Tibial nerve (tissue), 4 donors: ENCODE results near the gene IL21R. TPM values are rescaled to one million over a fixed set of nuclear protein-coding genes. Genes with fewer than 3 reads are reported as not detected.

ENCODE experiments used
- DNase-seq, 2 donors: peaks; one replicate each; pipeline ENCODE4 v3.0.0-alpha.2; 2019; ENCODE audit warnings: low spot score in 2 of 2
- H3K27ac ChIP-seq, 4 donors: fragments of 200-600 bp; sonication (generic) in 3 of 4; one replicate each; pipeline ENCODE4 v1.5.1; 2017 to 2019; ENCODE audit warnings: mild to moderate bottlenecking in 1 of 4
- H3K27me3 ChIP-seq, 2 donors: fragments of 200-600 bp; sonication (generic) in 1 of 2; one replicate each; pipeline versions ENCODE4 v1.5.1 to v1.6.0; 2017 to 2019
- H3K36me3 ChIP-seq, 3 donors: fragments of 200-600 bp; sonication (generic); one replicate each; pipeline ENCODE4 v1.5.1; 2018 to 2019
- H3K4me1 ChIP-seq, 4 donors: fragments of 200-600 bp; sonication (generic) in 3 of 4; one replicate each; pipeline ENCODE4 v1.5.1; 2017 to 2019
- H3K4me3 ChIP-seq, 4 donors: fragments of 200-600 bp; sonication (generic) in 3 of 4; one replicate each; pipeline ENCODE4 v1.5.1; 2017 to 2019; ENCODE audit warnings: mild to moderate bottlenecking in 1 of 4, moderate library complexity in 1 of 4
- H3K9me3 ChIP-seq, 4 donors: fragments of 200-600 bp; sonication (generic) in 3 of 4; one replicate each; pipeline ENCODE4 v1.5.1; 2017 to 2019
- CTCF ChIP-seq, 5 experiments: fragments of 200-600 bp in 3 of 5; fragments of 450-650 bp in 2 of 5; sonication (generic) in 3 of 5; IDR thresholded peaks; one replicate each; pipeline ENCODE4 v1.5.1; 2016 to 2019; ENCODE audit warnings: antibody characterized with exemption in 5 of 5, mild to moderate bottlenecking in 3 of 5, moderate library complexity in 2 of 5
- EP300 ChIP-seq, 2 donors: sonication (generic); formaldehyde crosslinking; IDR thresholded peaks; one replicate each; pipeline ENCODE4 v1.6.1; 2017; ENCODE audit warnings: antibody characterized with exemption in 2 of 2, mild to moderate bottlenecking in 1 of 2
- POLR2A ChIP-seq, 2 donors: fragments of 450-650 bp; IDR thresholded peaks; one replicate each; pipeline ENCODE4 v1.6.1; 2017; ENCODE audit warnings: antibody characterized with exemption in 2 of 2, mild to moderate bottlenecking in 2 of 2, moderate library complexity in 2 of 2
- whole genome bisulfite sequencing, 2 donors: methylation state at CpG; one replicate each; pipeline ENCODE4 v1.1.5; 2018; 5-methylcytosine and 5-hydroxymethylcytosine counted together
- total RNA-seq, 4 donors: library from RNA; depleted of rRNA; stranded (reverse); fragments of >200 nt; gene quantifications; one replicate each; pipeline ENCODE4 v1.1.0, GENCODE V29; 2016

IL21R gene
- total RNA-seq, 4 donors from 2014 or later = 0.21 to 1.2 TPM; not detected in 2

GRCh38 chr16:27474041-27474440 is 72.1 kb downstream of the IL21R start:
- DNase-seq = no peak
- H3K9me3 ChIP-seq = no peaks in the 10 kb centered on the region
- H3K27ac ChIP-seq = no peak overlapping the region
- peaks cover 5 to 96% (median 32%) of the 10 kb centered on the region in 3 donors for H3K36me3 ChIP-seq
- peaks cover 0 to 7% (median 0%) of the 10 kb centered on the region in 4 donors for H3K4me1 ChIP-seq
- TF ChIP-seq POLR2A (IDR thresholded peaks at IDR 0.05) (no peak), EP300 (IDR thresholded peaks at IDR 0.05) (no peak), CTCF (IDR thresholded peaks at IDR 0.05) (no peak)
- no peaks in the 10 kb centered on the region for H3K27me3 ChIP-seq
- 96 to 97% methylated on average over 9 of the region's 9 CpGs for WGBS, 2 donors
- H3K4me3 ChIP-seq = no peak overlapping the region

GRCh38 chr16:27474921-27475320 is 72.9 kb downstream of the IL21R start:
- H3K36me3 ChIP-seq = peaks cover 5 to 94% (median 23%) of the 10 kb centered on the region in 3 donors
- no peak for DNase-seq
- H3K4me1 ChIP-seq = peaks cover 0 to 7% (median 0%) of the 10 kb centered on the region in 4 donors
- H3K27me3 ChIP-seq = no peaks in the 10 kb centered on the region
- no peak overlapping the region for H3K4me3 ChIP-seq
- H3K9me3 ChIP-seq = no peaks in the 10 kb centered on the region
- no peak overlapping the region for H3K27ac ChIP-seq
- WGBS, 2 donors = 89 to 92% methylated on average over 9 of the region's 9 CpGs
- TF ChIP-seq EP300 (IDR thresholded peaks at IDR 0.05) (no peak), POLR2A (IDR thresholded peaks at IDR 0.05) (no peak), CTCF (IDR thresholded peaks at IDR 0.05) (no peak)

GRCh38 chr16:27475561-27475960 is 73.6 kb downstream of the IL21R start:
- peaks cover 5 to 94% (median 17%) of the 10 kb centered on the region in 3 donors for H3K36me3 ChIP-seq
- no peak overlapping the region for H3K4me3 ChIP-seq
- peaks cover 0 to 7% (median 0%) of the 10 kb centered on the region in 4 donors for H3K4me1 ChIP-seq
- TF ChIP-seq POLR2A (IDR thresholded peaks at IDR 0.05) (no peak), CTCF (IDR thresholded peaks at IDR 0.05) (no peak), EP300 (IDR thresholded peaks at IDR 0.05) (no peak)
- no peak overlapping the region for H3K27ac ChIP-seq
- 63 to 66% methylated on average over 9 of the region's 9 CpGs for WGBS, 2 donors
- H3K9me3 ChIP-seq = no peaks in the 10 kb centered on the region
- DNase-seq = no peak
- no peaks in the 10 kb centered on the region for H3K27me3 ChIP-seq

- DNase-seq = no peak
- H3K9me3 ChIP-seq = no peaks in the 10 kb centered on the region
- H3K27me3 ChIP-seq = no peaks in the 10 kb centered on the region
- TF ChIP-seq CTCF (IDR thresholded peaks at IDR 0.05) (no peak), EP300 (IDR thresholded peaks at IDR 0.05) (no peak), POLR2A (IDR thresholded peaks at IDR 0.05) (no peak)
- peaks cover 0 to 1% (median 0%) of the 10 kb centered on the region in 4 donors for H3K4me1 ChIP-seq
- H3K27ac ChIP-seq = no peak overlapping the region
- WGBS, 2 donors = 92 to 93% methylated on average over 9 of the region's 9 CpGs
- peaks cover 5 to 94% (median 19%) of the 10 kb centered on the region in 3 donors for H3K36me3 ChIP-seq
- no peak overlapping the region for H3K4me3 ChIP-seq
Measured at GRCh38 chr16:27476240-27476639, 74.3 kb downstream of the IL21R start.

- Histone ChIP-seq H3K4me1 (no peaks in the 10 kb centered on the region), H3K27ac (no peak overlapping the region), H3K4me3 (no peak overlapping the region), H3K27me3 (no peaks in the 10 kb centered on the region), H3K9me3 (no peaks in the 10 kb centered on the region), H3K36me3 (peaks cover 8 to 94% (median 43%) of the 10 kb centered on the region in 3 donors)
- 93 to 96% methylated on average over 7 of the region's 7 CpGs for whole genome bisulfite sequencing, 2 donors
- no peak for DNase-seq
- TF ChIP-seq EP300 (IDR thresholded peaks at IDR 0.05) (no peak), POLR2A (IDR thresholded peaks at IDR 0.05) (no peak), CTCF (IDR thresholded peaks at IDR 0.05) (no peak)
Measured at GRCh38 chr16:27480761-27481160, 78.8 kb downstream of the IL21R start.
